Parathyroid adenoma (tissue), 2 donors: ENCODE results near the gene AREL1.

Experiments
- H2AFZ ChIP-seq: fragments of 300-600 bp; sonication (generic); one replicate; pipeline ENCODE4 v1.7.0; 2017; ENCODE audit warnings: antibody characterized with exemption, mild to moderate bottlenecking
- H3K27ac ChIP-seq: fragments of 300-600 bp; sonication (generic); one replicate; pipeline ENCODE4 v1.7.0; 2017
- H3K27me3 ChIP-seq: fragments of 300-600 bp; sonication (generic); one replicate; pipeline ENCODE4 v1.7.0; 2017; ENCODE audit warnings: low read length; ENCODE audit not compliant: control insufficient read depth, insufficient read depth
- H3K36me3 ChIP-seq: fragments of 300-600 bp; sonication (generic); one replicate; pipeline ENCODE4 v1.7.0; 2017; ENCODE audit warnings: low read length; ENCODE audit not compliant: control insufficient read depth, insufficient read depth
- H3K4me1 ChIP-seq: fragments of 300-600 bp; sonication (generic); one replicate; pipeline ENCODE4 v1.7.0; 2017; ENCODE audit warnings: control low read depth
- H3K4me2 ChIP-seq: fragments of 300-600 bp; sonication (generic); one replicate; pipeline ENCODE4 v1.7.0; 2017; ENCODE audit warnings: low read length
- H3K4me3 ChIP-seq: fragments of 300-600 bp; sonication (generic); one replicate; pipeline ENCODE4 v1.7.0; 2017; ENCODE audit warnings: low read depth, low read length
- H3K79me2 ChIP-seq: fragments of 300-600 bp; sonication (generic); one replicate; pipeline ENCODE4 v1.7.0; 2017; ENCODE audit warnings: control low read depth
- H3K9ac ChIP-seq: fragments of 300-600 bp; sonication (generic); one replicate; pipeline ENCODE4 v1.7.0; 2017; ENCODE audit warnings: mild to moderate bottlenecking
- H3K9me3 ChIP-seq: fragments of 300-600 bp; sonication (generic); one replicate; pipeline ENCODE4 v1.7.0; 2017; ENCODE audit warnings: low read length; ENCODE audit not compliant: control insufficient read depth
- TF ChIP-seq, protein P1 (sequence below): fragments of 300-600 bp; sonication (generic); IDR thresholded peaks from one replicate; pipeline ENCODE4 v1.7.0; 2017; ENCODE audit warnings: antibody characterized with exemption, mild to moderate bottlenecking
- donor health status: primary hyperparathyroidism.

Gene AREL1

DNA sequence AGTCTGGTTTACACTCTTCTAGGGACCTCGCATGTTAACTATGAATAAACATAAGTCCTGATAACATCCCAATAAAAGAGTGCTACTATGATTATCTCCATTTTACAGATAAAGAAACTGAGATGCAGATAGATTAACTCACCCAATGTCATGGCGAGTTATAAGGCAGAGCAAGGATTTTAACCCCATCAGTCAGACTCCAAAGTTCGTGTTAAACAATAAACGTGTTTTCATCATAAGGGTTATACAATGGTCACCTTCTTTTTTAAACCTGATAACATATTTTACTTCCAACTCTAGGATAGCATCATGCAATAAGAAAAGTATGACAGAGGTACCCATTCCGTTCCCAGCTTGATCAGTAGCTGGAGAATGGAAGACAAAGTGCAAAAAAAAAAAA lies 1.2 kb downstream of the AREL1 start:
- peak overlapping the region; percentile 17 for H3K4me2 ChIP-seq
- no peaks in the 10 kb centered on the region for H3K9me3 ChIP-seq
- H3K4me3 ChIP-seq, result no peak overlapping the region
- TF ChIP-seq, protein P1, sequence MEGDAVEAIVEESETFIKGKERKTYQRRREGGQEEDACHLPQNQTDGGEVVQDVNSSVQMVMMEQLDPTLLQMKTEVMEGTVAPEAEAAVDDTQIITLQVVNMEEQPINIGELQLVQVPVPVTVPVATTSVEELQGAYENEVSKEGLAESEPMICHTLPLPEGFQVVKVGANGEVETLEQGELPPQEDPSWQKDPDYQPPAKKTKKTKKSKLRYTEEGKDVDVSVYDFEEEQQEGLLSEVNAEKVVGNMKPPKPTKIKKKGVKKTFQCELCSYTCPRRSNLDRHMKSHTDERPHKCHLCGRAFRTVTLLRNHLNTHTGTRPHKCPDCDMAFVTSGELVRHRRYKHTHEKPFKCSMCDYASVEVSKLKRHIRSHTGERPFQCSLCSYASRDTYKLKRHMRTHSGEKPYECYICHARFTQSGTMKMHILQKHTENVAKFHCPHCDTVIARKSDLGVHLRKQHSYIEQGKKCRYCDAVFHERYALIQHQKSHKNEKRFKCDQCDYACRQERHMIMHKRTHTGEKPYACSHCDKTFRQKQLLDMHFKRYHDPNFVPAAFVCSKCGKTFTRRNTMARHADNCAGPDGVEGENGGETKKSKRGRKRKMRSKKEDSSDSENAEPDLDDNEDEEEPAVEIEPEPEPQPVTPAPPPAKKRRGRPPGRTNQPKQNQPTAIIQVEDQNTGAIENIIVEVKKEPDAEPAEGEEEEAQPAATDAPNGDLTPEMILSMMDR, result no peak
- H3K4me1 ChIP-seq, result no peaks in the 10 kb centered on the region
- no peak overlapping the region for H3K27ac ChIP-seq
- no peaks in the 10 kb centered on the region for H3K36me3 ChIP-seq
- H3K79me2 ChIP-seq, result peaks cover 31% of the 10 kb centered on the region
- H3K9ac ChIP-seq, result no peak overlapping the region
- no peaks in the 10 kb centered on the region for H3K27me3 ChIP-seq
- no peak overlapping the region for H2AFZ ChIP-seq

DNA sequence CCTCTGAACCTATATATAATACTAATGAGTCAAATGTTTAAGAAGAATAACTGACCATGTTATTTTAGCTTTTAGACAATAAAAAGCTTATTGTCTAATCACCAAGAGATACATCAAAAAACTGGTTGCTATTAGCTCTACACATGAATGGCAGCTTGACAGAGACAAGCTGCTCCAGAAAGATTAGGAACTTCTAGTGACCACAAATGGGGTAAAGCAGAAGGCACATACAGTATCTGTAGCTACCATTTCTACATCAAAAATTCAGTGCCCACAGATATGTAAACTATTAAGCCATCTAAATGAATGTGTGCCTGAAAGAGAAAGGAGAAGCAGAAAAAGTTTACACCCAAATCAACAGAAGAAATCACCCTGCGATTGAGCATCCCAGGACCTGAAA lies 2.4 kb downstream of the AREL1 start:
- Histone ChIP-seq H3K36me3 (no peaks in the 10 kb centered on the region), H3K4me2 (no peak overlapping the region), H2AFZ (no peak overlapping the region), H3K9ac (no peak overlapping the region), H3K79me2 (peaks cover 40% of the 10 kb centered on the region), H3K4me3 (no peak overlapping the region), H3K27me3 (no peaks in the 10 kb centered on the region), H3K27ac (no peak overlapping the region), H3K4me1 (no peaks in the 10 kb centered on the region), H3K9me3 (no peaks in the 10 kb centered on the region)
- TF ChIP-seq, protein P1, result no peak

DNA sequence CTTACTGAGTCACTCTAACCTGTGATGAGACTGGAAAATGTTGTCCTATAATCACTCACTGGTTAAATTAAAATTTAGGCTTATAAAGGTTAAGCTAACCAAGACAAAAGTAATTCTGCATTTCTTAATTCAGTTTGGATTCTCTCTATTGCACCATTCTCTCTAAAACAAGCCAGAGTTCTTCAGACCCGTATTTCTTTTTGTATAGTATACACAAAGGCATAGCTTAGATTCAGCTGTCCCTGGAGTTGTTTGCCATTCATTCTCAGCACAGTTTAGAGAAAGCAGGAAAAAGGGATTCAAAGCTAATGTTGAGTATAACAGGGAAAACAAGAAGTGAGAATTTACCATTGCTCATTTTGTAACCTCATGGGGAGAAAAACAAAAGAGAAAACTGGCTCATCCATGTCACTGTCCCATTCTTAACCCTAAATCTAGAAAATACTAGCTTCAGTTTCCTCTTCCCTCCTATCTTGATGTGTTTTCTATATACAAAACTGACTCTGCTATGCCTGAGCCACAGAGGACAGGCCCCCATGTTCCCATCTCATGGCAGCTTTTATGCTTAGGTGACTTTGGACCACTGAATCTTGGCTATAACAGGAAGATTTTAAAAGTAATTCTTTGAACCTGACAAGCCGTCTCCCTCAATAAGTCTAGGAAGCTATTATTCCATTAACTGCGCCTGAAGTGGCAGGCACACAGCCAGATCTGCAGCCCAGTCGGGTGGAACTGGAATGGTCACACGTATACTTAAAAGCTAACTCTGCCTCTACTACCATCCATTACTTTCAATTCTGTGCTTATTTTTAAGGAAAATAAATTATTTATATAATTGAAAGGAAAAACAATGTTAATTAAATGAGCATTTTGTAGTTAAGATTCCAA lies 7.0 kb downstream of the AREL1 start:
- Histone ChIP-seq H3K27ac (no peak overlapping the region), H3K27me3 (no peaks in the 10 kb centered on the region), H3K4me1 (no peaks in the 10 kb centered on the region), H3K4me3 (no peak overlapping the region), H3K4me2 (no peak overlapping the region), H3K9ac (no peak overlapping the region), H3K36me3 (no peaks in the 10 kb centered on the region), H3K79me2 (peaks cover 64% of the 10 kb centered on the region), H2AFZ (no peak overlapping the region), H3K9me3 (no peaks in the 10 kb centered on the region)
- TF ChIP-seq, protein P1, result no peak

DNA sequence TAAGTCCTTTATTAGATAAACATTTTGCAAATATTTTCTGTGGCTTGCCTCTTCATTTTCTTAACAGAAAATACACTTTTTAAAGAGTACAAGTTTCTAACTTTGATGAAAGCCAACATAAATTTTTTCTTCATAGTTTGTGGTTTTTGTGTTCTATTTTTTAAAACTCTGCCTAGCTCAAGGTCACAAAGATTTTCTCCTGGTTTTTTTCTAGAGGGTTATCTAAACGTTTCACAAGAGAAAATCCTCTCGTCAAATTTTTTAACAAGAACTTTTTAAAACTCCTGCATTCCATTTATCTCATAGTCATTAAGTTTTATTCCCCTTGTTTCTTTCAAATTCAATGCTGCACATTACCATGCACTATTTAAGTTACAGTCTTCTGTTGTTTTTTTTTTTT lies 8.2 kb downstream of the AREL1 start:
- Histone ChIP-seq H3K27ac (no peak overlapping the region), H2AFZ (no peak overlapping the region), H3K4me3 (no peak overlapping the region), H3K36me3 (no peaks in the 10 kb centered on the region), H3K9me3 (no peaks in the 10 kb centered on the region), H3K4me1 (no peaks in the 10 kb centered on the region), H3K9ac (no peak overlapping the region), H3K27me3 (no peaks in the 10 kb centered on the region), H3K4me2 (no peak overlapping the region), H3K79me2 (peaks cover 58% of the 10 kb centered on the region)
- TF ChIP-seq, protein P1, result no peak

DNA sequence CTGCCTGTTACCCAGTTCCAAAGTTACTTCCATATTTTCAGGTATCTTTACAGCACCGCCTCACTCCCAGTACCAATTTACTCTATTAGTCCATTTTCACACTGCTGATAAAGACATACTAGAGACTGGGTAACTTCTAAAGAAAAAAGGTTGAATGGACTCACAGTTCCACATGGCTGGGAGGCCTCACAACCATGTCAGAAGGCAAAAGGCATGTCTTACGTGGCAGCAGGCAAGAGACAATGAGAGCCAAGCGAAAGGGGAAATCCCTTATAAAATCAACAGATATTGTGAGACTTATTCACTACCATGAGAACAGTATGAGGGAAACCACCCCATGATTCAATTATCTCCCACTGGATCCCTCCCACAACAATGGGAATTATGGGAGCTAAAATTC lies 9.8 kb downstream of the AREL1 start:
- Histone ChIP-seq H3K9ac (no peak overlapping the region), H3K4me1 (no peaks in the 10 kb centered on the region), H3K27me3 (no peaks in the 10 kb centered on the region), H3K36me3 (no peaks in the 10 kb centered on the region), H3K79me2 (peaks cover 62% of the 10 kb centered on the region), H3K4me2 (no peak overlapping the region), H3K9me3 (no peaks in the 10 kb centered on the region), H2AFZ (no peak overlapping the region), H3K27ac (no peak overlapping the region), H3K4me3 (no peak overlapping the region)
- TF ChIP-seq, protein P1, result no peak
